NCI-H2171 treated with DMSO at 0.1 percent for 48 hours (cell line): ENCODE data around the gene FOXE1.

ENCODE experiments used
- DNase-seq: peaks from one replicate; lab custom pipeline; 2025; lab: John Stamatoyannopoulos, UW

Gene FOXE1

DNA sequence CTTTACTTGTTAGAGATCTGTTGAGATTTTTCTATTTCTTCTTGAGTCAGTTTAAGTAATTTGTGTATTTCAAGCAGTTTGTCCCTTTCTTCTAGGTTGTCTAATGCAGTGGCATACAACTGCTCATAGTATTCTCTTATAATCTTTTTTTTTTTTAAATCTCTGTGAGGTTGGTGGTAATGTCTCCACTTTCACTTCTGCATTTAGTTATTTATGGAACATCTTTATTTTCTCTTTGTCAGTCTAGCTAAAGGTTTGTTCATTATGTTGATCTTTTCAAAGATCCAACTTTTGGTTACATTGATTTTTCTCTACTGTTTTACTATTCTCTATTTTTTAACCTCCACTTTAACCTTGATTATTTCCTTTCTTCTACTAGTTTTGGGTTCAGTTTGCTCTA lies 13.8 kb downstream of the FOXE1 start:
- no peak for DNase-seq

- DNase-seq, result no peak
Measured at GRCh38 chr9:97868859-97869258, 15.8 kb downstream of the FOXE1 start.

DNA sequence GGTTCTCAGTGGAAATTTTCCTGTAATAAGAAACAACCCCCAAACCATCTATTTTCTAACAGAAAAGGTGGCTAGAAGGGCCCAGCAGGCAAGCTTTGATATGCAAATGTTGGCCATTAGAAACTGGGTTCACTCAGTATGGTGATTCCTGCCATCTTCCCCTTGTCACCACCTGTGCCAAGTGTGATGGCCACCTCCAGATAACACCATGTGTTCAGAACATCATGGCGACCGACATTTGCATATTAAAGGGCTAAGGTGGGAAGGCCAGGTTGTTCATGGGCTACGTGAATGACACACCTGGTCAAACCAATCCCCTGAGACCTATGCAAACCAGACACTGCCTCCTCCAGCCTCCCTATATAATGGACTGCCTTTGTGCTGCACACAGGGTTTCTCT lies 20.4 kb downstream of the FOXE1 start:
- no peak for DNase-seq

- DNase-seq, result no peak
Measured at GRCh38 chr9:97873882-97874281, 20.9 kb downstream of the FOXE1 start.

DNA sequence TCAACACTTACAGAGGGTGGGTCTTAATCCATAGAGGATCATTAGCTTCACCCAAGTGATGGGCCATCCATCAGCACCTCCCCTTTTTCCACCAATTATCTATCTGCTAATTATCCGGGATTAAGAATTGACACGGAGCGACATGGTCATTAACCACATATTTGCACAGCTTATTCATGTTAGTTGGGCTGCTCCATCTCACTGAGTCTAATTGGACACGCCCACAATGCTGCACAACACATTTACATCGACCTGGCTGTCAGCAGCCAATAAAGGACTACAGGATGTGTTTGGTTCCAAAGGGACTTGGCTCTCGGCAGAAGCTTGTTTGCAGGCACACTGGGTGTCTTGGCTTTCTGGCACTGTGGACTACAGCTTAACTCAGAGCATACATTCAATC lies 21.6 kb downstream of the FOXE1 start:
- DNase-seq, result no peak

GRCh38 chr9:97875111-97875510 lies 22.1 kb downstream of the FOXE1 start:
- no peak for DNase-seq

DNA sequence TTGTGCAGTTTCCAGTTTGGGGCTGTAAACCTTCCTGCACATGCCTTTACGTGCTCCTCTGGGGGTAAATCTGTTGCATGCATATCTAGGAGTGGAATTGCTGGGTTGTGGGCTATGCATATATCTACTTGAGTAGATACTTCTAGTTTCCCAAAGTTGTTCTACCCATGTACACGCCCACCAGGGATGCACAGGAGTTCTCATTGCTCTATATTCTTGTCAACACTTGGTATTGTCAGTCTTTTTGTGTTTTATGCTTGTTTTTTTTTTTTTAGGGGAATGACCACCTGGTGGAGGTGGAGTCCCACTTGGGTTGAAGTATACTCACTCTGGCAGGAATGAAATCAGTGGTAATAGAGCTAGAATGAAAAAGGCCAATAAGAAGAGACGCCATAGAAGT lies 23.0 kb downstream of the FOXE1 start:
- no peak for DNase-seq

- no peak for DNase-seq
Measured at GRCh38 chr9:97880336-97880735, 27.3 kb downstream of the FOXE1 start.

DNA sequence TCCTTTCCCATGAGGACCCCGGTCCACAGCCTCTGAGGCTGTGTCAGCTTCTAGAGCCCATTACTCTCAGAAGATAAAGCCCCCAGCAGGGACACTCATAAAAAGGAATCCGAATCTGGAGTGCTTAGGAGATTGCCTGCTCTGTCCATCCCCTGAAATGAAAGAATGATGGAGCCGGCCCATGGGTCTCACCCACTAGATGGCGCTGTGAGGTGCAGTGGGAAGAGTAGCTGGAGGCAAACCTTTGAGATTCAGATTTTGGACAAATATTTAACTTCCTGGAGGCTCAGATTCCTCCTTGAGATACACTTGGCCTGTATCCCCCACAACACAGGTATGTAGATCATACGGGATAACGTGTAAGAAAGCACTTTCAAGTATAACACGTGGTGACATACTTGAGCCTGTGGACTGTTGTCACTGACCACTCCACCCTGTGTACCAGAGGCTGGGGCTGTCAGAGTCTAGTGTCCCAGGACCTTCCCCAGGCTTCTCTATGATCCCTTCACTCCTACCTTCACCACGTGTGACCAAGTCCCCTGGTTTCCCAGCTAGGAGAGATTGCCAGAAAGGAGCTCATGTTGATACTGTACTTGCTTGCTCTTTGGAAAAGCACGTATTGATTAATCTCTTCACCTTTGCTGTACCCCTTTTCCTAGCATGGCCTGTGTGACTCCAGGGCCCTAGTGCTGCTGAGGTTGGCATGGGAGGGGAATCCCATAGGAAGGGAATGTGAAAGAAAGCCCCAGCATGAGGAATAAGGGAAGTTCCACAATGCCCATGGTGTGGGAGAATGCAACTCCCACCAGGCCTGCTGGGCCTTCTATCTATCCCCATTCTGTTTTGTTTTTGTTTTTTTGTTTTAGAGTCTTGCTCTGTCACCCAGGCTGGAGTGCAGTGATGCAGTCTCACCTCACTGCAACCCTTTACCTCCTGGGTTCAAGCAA lies 37.2 kb downstream of the FOXE1 start:
- DNase-seq, result no peak

- DNase-seq, result no peak
Measured at GRCh38 chr9:97891736-97892135, 38.7 kb downstream of the FOXE1 start.

DNA sequence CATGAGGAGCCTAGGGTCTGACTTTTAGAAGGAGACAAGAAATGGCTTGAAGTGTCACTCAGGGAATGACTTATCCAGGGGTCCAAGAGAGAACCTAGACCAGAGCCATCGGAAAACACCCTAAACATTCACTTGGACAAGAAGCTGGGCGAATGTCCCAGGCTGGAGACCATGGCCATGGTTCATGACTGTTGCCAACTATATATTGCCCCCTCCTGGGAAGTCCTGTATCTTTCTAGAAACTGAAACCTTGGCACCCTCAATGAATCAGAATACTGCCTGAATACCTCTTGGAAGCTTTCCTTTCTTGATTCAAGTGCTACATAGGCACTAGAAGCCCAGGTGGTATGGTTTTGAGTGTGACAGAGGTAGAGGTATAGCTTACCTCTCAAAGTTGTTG lies 39.4 kb downstream of the FOXE1 start:
- no peak for DNase-seq

GRCh38 chr9:97895211-97895610 lies 42.2 kb downstream of the FOXE1 start:
- no peak for DNase-seq

- no peak for DNase-seq
Measured at GRCh38 chr9:97895695-97896332, 42.8 kb downstream of the FOXE1 start.

GRCh38 chr9:97900103-97900737 lies 47.2 kb downstream of the FOXE1 start:
- DNase-seq, result no peak

GRCh38 chr9:97900738-97901565 lies 47.9 kb downstream of the FOXE1 start:
- peak; percentile 65 for DNase-seq

DNA sequence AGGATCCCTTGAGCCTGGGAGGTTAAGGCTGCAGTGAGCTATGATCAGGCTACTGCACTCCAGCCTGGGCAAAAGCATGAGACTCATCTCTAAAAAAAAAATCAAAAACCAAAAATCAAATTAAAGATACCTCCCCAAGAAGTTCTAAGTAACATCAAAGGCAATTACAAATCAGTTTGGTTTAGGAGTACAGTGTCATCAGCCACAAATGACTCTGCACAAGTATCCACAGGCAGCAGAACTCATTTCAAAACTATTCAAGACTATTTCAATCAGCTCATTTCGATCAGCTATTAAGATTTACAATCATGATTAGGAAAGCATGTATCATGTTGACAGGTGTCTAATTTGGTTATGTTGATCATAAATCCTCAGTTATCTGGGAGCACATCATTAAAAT lies 50.2 kb downstream of the FOXE1 start:
- DNase-seq, result no peak

- no peak for DNase-seq
Measured at GRCh38 chr9:97904725-97905124, 51.7 kb downstream of the FOXE1 start.

DNA sequence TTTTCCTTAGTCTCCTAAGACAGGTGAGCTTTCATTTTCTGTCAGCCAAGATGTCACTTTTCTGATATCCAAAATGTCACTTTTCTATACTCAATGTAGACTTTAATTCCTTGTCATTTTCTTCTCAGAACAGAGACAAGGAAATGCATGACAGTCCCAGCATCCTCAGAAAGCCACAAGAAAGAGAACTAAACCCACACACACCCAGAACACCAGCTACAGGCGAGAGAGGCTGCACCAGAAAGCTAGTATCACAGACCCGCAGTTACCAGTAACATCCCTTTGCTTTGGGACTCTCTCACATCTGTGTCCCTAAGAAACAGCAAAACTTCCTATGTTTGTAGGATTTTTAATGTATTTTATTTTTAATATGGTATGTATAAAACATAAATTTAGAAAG lies 52.2 kb downstream of the FOXE1 start:
- DNase-seq, result no peak
